Keratinocyte (primary cell): ENCODE data around the gene ARHGEF6. TPM values are rescaled to one million over a fixed set of nuclear protein-coding genes. Genes with fewer than 3 reads are reported as not detected.

Experiments
- DNase-seq: peaks from one replicate; pipeline ENCODE4 v3.0.0-alpha.2; 2011; ENCODE audit warnings: low read depth, missing footprints, low spot score
- FAIRE-seq: peaks from 2 replicates; lab custom pipeline; 2011; peaks lifted over from hg19 to GRCh38; lab: Jason Lieb, UNC
- H2AFZ ChIP-seq: 2 replicates; pipeline ENCODE4 v1.6.0; 2012; ENCODE audit warnings: low read length, control low read depth, inconsistent platforms; ENCODE audit not compliant: control insufficient read depth
- H3K27ac ChIP-seq: 2 replicates; pipeline ENCODE4 v1.5.1; 2011; ENCODE audit warnings: low read length; ENCODE audit not compliant: control insufficient read depth, insufficient read depth
- H3K27me3 ChIP-seq: 3 replicates; pipeline ENCODE4 v1.6.0; 2011; ENCODE audit warnings: low read length; ENCODE audit not compliant: control insufficient read depth, insufficient read depth; ENCODE audit errors: extremely low read depth
- H3K36me3 ChIP-seq, 2 experiments: 2 replicates in 1 of 2; 3 replicates in 1 of 2; pipeline ENCODE4 v1.5.1; 2011; ENCODE audit warnings: low read length in 2 of 2, mild to moderate bottlenecking in 1 of 2; ENCODE audit not compliant: control insufficient read depth in 2 of 2, insufficient read depth in 2 of 2; ENCODE audit errors: extremely low read depth in 1 of 2
- H3K4me1 ChIP-seq: 3 replicates; pipeline ENCODE4 v1.5.1; 2011; ENCODE audit warnings: low read length; ENCODE audit not compliant: control insufficient read depth, insufficient read depth; ENCODE audit errors: extremely low read depth
- H3K4me2 ChIP-seq: 3 replicates; pipeline ENCODE4 v1.6.0; 2011; ENCODE audit warnings: low read depth, low read length; ENCODE audit not compliant: control insufficient read depth, insufficient read depth; ENCODE audit errors: extremely low read depth
- H3K4me3 ChIP-seq, 3 experiments: fragments of 200-600 bp in 1 of 3; sonication (generic) in 1 of 3; 2 replicates in 2 of 3; 3 replicates in 1 of 3; pipeline ENCODE4 v1.5.1; 2011 to 2016; ENCODE audit warnings: low read length in 3 of 3, mild to moderate bottlenecking in 3 of 3, control low read depth in 2 of 3, inconsistent platforms in 1 of 3, low read depth in 1 of 3, mixed read lengths in 1 of 3, mixed run types in 1 of 3, moderate library complexity in 1 of 3; ENCODE audit not compliant: control insufficient read depth in 2 of 3, insufficient read depth in 2 of 3; ENCODE audit errors: extremely low read depth in 1 of 3
- H3K79me2 ChIP-seq: 2 replicates; pipeline ENCODE4 v1.6.0; 2012; ENCODE audit warnings: low read length; ENCODE audit not compliant: control insufficient read depth, insufficient read depth
- H3K9ac ChIP-seq: 3 replicates; pipeline ENCODE4 v1.6.0; 2011; ENCODE audit warnings: low read length; ENCODE audit not compliant: control insufficient read depth, insufficient read depth; ENCODE audit errors: extremely low read depth
- H3K9me1 ChIP-seq: 3 replicates; pipeline ENCODE4 v1.6.0; 2011; ENCODE audit warnings: low read length; ENCODE audit not compliant: control insufficient read depth, insufficient read depth; ENCODE audit errors: extremely low read depth
- H3K9me3 ChIP-seq: 2 replicates; pipeline ENCODE4 v1.5.1; 2012; ENCODE audit warnings: low read depth, low read length; ENCODE audit not compliant: control insufficient read depth
- H4K20me1 ChIP-seq: 3 replicates; pipeline ENCODE4 v1.6.0; 2011; ENCODE audit warnings: low read length; ENCODE audit not compliant: control insufficient read depth, insufficient read depth; ENCODE audit errors: extremely low read depth
- EZH2 ChIP-seq: IDR thresholded peaks from one replicate; pipeline ENCODE4 v1.6.1; 2012; ENCODE audit warnings: inconsistent platforms, mild to moderate bottlenecking, low read length, moderate library complexity
- dilution Hi-C: fragments of 300-500 bp; cut with MboI; formaldehyde crosslinking; loops from one replicate; pipeline ENCODE4 v1.7.0; 2020; ENCODE audit warnings: low sequenced_read_pairs; ENCODE audit not compliant: extremely low pct_ligation_motif_present
- polyA plus RNA-seq, 5 experiments: library from polyadenylated mRNA; depleted of rRNA in 3 of 5; stranded (reverse) in 3 of 5; stranded (forward) in 1 of 5; unstranded in 1 of 5; fragments of >200 nt; gene quantifications; 1 replicate in 1 of 5; 2 replicates in 3 of 5; 3 replicates in 1 of 5; pipeline versions ENCODE4 v1.2.1 to v1.2.3, GENCODE V29; 2011 to 2012; ENCODE audit warnings: missing spikeins in 2 of 5, low read depth in 1 of 5, low replicate concordance in 1 of 5
- TF ChIP-seq, protein P1 (sequence below), 3 experiments: IDR thresholded peaks in 1 of 3; conservative IDR thresholded peaks in 1 of 3; optimal IDR thresholded peaks in 1 of 3; 2 replicates in 2 of 3; 3 replicates in 1 of 3; pipeline versions ENCODE3 to v1.5.1; 2011; ENCODE audit warnings: low read length in 3 of 3, mild to moderate bottlenecking in 3 of 3, moderate library complexity in 2 of 3, control low read depth in 1 of 3, inconsistent platforms in 1 of 3; ENCODE audit not compliant: insufficient read depth in 2 of 3; ENCODE audit errors: extremely low read depth in 1 of 3

Gene ARHGEF6
- polyA plus RNA-seq, 1 donor (not counting 4 experiments of a cell fraction or from before 2014, with no cell fraction given) = 0.18 TPM

DNA sequence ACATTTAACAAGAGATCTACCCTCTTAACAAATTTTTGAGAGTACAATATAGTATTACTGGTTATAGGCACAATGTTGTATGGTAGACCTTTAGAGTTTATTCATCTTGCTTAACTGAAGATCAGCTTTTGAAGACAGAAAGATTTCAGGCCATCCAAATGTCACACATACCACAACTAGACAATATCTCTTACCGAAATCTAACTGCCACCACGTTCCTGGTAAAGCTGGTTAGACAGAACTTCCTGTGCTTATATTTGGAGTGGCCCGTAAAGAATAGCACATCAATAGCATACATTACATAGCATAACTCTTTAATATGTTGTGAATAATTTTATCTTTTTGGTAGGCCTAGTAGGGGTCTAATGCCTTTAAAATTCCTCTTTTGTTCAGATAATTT is 29.8 kb upstream of the ARHGEF6 start:
- dilution Hi-C loops = no loop called here
- Histone ChIP-seq H3K36me3 (no peaks in the 10 kb centered on the region), H3K9me1 (no peaks in the 10 kb centered on the region), H2AFZ (no peak overlapping the region), H3K4me1 (no peaks in the 10 kb centered on the region), H3K4me2 (no peak overlapping the region), H3K79me2 (no peaks in the 10 kb centered on the region), H3K27me3 (no peaks in the 10 kb centered on the region), H4K20me1 (no peaks in the 10 kb centered on the region), H3K4me3 (no peak overlapping the region), H3K9me3 (no peaks in the 10 kb centered on the region), H3K9ac (no peak overlapping the region), H3K27ac (no peak overlapping the region)
- FAIRE-seq (no peak), DNase-seq (no peak)
- TF ChIP-seq, protein P1, sequence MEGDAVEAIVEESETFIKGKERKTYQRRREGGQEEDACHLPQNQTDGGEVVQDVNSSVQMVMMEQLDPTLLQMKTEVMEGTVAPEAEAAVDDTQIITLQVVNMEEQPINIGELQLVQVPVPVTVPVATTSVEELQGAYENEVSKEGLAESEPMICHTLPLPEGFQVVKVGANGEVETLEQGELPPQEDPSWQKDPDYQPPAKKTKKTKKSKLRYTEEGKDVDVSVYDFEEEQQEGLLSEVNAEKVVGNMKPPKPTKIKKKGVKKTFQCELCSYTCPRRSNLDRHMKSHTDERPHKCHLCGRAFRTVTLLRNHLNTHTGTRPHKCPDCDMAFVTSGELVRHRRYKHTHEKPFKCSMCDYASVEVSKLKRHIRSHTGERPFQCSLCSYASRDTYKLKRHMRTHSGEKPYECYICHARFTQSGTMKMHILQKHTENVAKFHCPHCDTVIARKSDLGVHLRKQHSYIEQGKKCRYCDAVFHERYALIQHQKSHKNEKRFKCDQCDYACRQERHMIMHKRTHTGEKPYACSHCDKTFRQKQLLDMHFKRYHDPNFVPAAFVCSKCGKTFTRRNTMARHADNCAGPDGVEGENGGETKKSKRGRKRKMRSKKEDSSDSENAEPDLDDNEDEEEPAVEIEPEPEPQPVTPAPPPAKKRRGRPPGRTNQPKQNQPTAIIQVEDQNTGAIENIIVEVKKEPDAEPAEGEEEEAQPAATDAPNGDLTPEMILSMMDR (optimal IDR thresholded peaks at IDR 0.05 in 1 of 3, IDR thresholded peaks at IDR 0.05 in 1 of 3, conservative IDR thresholded peaks at IDR 0.05 in 1 of 3; ENCODE audit: extremely low read depth in 1 of 3, insufficient read depth in 2 of 3, low read length in 3 of 3) = no peak
- TF ChIP-seq EZH2 = no peak

DNA sequence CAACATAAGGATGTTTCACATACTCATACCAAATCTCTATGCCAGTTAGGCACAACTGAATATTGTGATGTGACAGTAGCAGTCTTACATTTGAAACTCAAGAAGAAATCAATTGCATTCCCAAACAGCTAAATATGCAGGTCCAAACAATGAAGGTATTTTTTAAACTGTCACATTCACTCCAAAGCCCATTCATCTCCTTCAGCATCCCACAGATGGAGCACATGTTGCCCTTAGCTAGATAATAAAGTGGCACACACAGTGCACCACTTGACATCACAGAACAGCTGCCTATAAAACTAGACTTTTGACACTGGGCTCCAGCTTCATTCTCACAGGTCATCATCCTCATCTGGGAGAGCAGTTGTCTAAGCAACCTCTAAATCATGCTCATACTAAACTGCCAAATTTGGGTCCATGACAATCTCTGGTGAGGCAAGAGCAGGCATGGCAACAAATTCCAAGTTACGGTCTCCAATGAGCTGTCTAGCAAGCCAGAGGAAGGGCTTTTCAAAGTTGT is 26.2 kb upstream of the ARHGEF6 start:
- TF ChIP-seq, protein P1 (optimal IDR thresholded peaks at IDR 0.05 in 1 of 3, IDR thresholded peaks at IDR 0.05 in 1 of 3, conservative IDR thresholded peaks at IDR 0.05 in 1 of 3; ENCODE audit: extremely low read depth in 1 of 3, insufficient read depth in 2 of 3, low read length in 3 of 3) = no peak
- TF ChIP-seq EZH2 = no peak
- FAIRE-seq (no peak), DNase-seq (no peak)
- no peaks in the 10 kb centered on the region for H3K4me1 ChIP-seq
- no peaks in the 10 kb centered on the region for H3K36me3 ChIP-seq
- no peaks in the 10 kb centered on the region for H3K27me3 ChIP-seq
- no peak overlapping the region for H2AFZ ChIP-seq
- H3K9ac ChIP-seq = no peak overlapping the region
- H3K4me2 ChIP-seq = no peak overlapping the region
- dilution Hi-C loops = no loop called here
- no peaks in the 10 kb centered on the region for H3K79me2 ChIP-seq
- no peaks in the 10 kb centered on the region for H3K9me1 ChIP-seq
- no peaks in the 10 kb centered on the region for H3K9me3 ChIP-seq
- H3K27ac ChIP-seq = no peak overlapping the region
- no peak overlapping the region for H3K4me3 ChIP-seq
- H4K20me1 ChIP-seq = no peaks in the 10 kb centered on the region
